Measurements from ENCODE around the gene PRDM16.
"Not testable (repeated sequence)": the region's sequence is repeated elsewhere in the genome, so short reads cannot be mapped to it uniquely, and the experiment has no call there.

DNA sequence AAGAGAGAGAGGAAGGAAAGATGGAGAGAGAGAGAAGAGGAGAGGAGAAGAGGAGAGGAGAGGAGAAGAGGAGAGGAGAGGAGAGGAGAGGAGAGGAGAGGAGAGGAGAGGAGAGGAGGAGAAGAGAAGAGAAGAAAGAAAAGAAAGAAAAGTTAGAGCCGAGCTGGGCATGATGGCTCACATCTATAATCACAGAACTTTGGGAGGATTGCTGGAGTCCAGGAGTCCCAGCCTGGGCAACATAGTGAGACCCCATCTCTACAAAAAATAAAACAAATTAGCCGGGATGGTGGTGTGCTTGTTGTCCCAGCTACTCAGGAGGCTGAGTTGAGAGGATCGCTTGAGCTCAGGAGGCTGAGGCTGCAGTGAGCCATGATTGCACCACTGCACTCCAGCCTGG is 171.0 kb downstream of the PRDM16 start:
- TF ChIP-seq, protein P1, sequence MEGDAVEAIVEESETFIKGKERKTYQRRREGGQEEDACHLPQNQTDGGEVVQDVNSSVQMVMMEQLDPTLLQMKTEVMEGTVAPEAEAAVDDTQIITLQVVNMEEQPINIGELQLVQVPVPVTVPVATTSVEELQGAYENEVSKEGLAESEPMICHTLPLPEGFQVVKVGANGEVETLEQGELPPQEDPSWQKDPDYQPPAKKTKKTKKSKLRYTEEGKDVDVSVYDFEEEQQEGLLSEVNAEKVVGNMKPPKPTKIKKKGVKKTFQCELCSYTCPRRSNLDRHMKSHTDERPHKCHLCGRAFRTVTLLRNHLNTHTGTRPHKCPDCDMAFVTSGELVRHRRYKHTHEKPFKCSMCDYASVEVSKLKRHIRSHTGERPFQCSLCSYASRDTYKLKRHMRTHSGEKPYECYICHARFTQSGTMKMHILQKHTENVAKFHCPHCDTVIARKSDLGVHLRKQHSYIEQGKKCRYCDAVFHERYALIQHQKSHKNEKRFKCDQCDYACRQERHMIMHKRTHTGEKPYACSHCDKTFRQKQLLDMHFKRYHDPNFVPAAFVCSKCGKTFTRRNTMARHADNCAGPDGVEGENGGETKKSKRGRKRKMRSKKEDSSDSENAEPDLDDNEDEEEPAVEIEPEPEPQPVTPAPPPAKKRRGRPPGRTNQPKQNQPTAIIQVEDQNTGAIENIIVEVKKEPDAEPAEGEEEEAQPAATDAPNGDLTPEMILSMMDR (IDR thresholded peaks at IDR 0.05) = not testable (repeated sequence)
- TF ChIP-seq POLR2A (IDR thresholded peaks at IDR 0.05) = not testable (repeated sequence)

Data from uterus (tissue), 2 donors.